Right lobe of liver (tissue), 6 donors: ENCODE results near the gene PTPRN2. TPM values are rescaled to one million over a fixed set of nuclear protein-coding genes. Genes with fewer than 3 reads are reported as not detected.

ENCODE experiments used
- ATAC-seq, 4 donors: fragments of 200-7000 bp; cut with Tn5 transposase; one replicate each; pipeline ENCODE4 v1.9.1; 2020; ENCODE audit warnings: mild to moderate bottlenecking in 4 of 4, moderate library complexity in 4 of 4
- DNase-seq, 3 donors: peaks; one replicate each; pipeline ENCODE4 v3.0.0-alpha.2; 2020
- H3K27ac ChIP-seq, 3 donors: fragments of 200-600 bp; one replicate each; pipeline ENCODE4 v1.8.0; 2022
- H3K27me3 ChIP-seq, 2 donors: fragments of 200-600 bp; one replicate each; pipeline ENCODE4 v1.8.0; 2022
- H3K36me3 ChIP-seq, 4 donors: fragments of 200-600 bp; sonication (generic) in 1 of 4; one replicate each; pipeline versions ENCODE4 v1.5.1 to v1.8.0; 2017 to 2022; ENCODE audit warnings: control low read depth in 1 of 4
- H3K4me1 ChIP-seq, 4 donors: fragments of 200-600 bp; sonication (generic) in 1 of 4; one replicate each; pipeline versions ENCODE4 v1.5.1 to v1.8.0; 2017 to 2022; ENCODE audit warnings: control low read depth in 1 of 4
- H3K4me3 ChIP-seq, 3 donors: fragments of 200-600 bp; one replicate each; pipeline ENCODE4 v1.8.0; 2022
- H3K9me3 ChIP-seq, 4 donors: fragments of 200-600 bp; sonication (generic) in 1 of 4; one replicate each; pipeline versions ENCODE4 v1.5.1 to v1.8.0; 2017 to 2022; ENCODE audit warnings: control low read depth in 1 of 4
- CTCF ChIP-seq, 4 donors: fragments of 200-600 bp in 3 of 4; fragments of 450-650 bp in 1 of 4; IDR thresholded peaks; one replicate each; pipeline versions ENCODE4 v1.5.1 to v1.8.0; 2016 to 2022; ENCODE audit warnings: antibody characterized with exemption in 4 of 4, mild to moderate bottlenecking in 2 of 4
- POLR2A ChIP-seq: fragments of 450-650 bp; IDR thresholded peaks from one replicate; pipeline ENCODE4 v1.6.1; 2017; ENCODE audit warnings: antibody characterized with exemption, mild to moderate bottlenecking
- WGBS: methylation state at CpG from one replicate; pipeline ENCODE4 v1.1.6; 2018; ENCODE audit warnings: low coverage, low lambda C conversion rate; ENCODE audit not compliant: insufficient coverage; ENCODE audit errors: missing lambda C conversion rate; 5-methylcytosine and 5-hydroxymethylcytosine counted together
- intact Hi-C, 2 donors: fragments of 100-400 bp; cut with DNase I; formaldehyde crosslinking; loops; one replicate each; pipeline versions ENCODE4 v1.11.2 to v1.14.1; 2022
- total RNA-seq, 6 experiments: library from RNA; depleted of rRNA in 2 of 6; stranded (reverse); fragments of >200 nt in 2 of 6; fragmentation: NEBNext Ultra II Directional in 3 of 6; extraction: Animal tissue kit (Norgen Biotek cat#: 25700) in 3 of 6; gene quantifications; one replicate each; pipeline versions ENCODE4 v1.1.0 to v1.2.4, GENCODE V29; 2016 to 2023
- donor health status: DM: no; HTN: yes; CAD: no.
- donor health status: DM: no; HTN: no; CAD: no.
- donor health status: DM: no; HTN: no; CAD: no.
- donor health status: DM: no; HTN: yes; CAD: no.
- donor health status: DM: no; HTN: yes; CAD: no.

The PTPRN2 gene
- total RNA-seq, 6 experiments from 2014 or later: 0.15 to 0.87 (median 0.67) TPM

- WGBS: 78% methylated on average over 15 of the region's 28 CpGs
- no peaks in the 10 kb centered on the region for H3K4me1 ChIP-seq
- H3K27ac ChIP-seq: no peak overlapping the region
- intact Hi-C loops: no loop called here
- DNase-seq: peak in 1 of 3 donors; percentile 25
- TF ChIP-seq CTCF (IDR thresholded peaks at IDR 0.05): no peak
- no peak for TF ChIP-seq POLR2A
- H3K27me3 ChIP-seq: no peaks in the 10 kb centered on the region
- H3K4me3 ChIP-seq: no peak overlapping the region
- H3K9me3 ChIP-seq: no peaks in the 10 kb centered on the region
- ATAC-seq: no peak
- no peaks in the 10 kb centered on the region for H3K36me3 ChIP-seq
These were observed 1033.0 kb downstream of the PTPRN2 start for GRCh38 chr7:157554393-157555238.

- intact Hi-C loops: no loop called here
- DNase-seq (peak in 1 of 3 donors; percentile 33), ATAC-seq (no peak)
- no peaks in the 10 kb centered on the region for H3K27me3 ChIP-seq
- H3K4me1 ChIP-seq: no peaks in the 10 kb centered on the region
- H3K36me3 ChIP-seq: no peaks in the 10 kb centered on the region
- no peaks in the 10 kb centered on the region for H3K9me3 ChIP-seq
- H3K27ac ChIP-seq: no peak overlapping the region
- WGBS: 73% methylated on average over 12 of the region's 18 CpGs
- no peak overlapping the region for H3K4me3 ChIP-seq
- TF ChIP-seq CTCF (IDR thresholded peaks at IDR 0.05) (no peak), POLR2A (no peak)
These were observed 1034.4 kb downstream of the PTPRN2 start for GRCh38 chr7:157553256-157553655.

- no peak overlapping the region for H3K27ac ChIP-seq
- H3K4me3 ChIP-seq: no peak overlapping the region
- intact Hi-C loops: no loop called here
- H3K9me3 ChIP-seq: no peaks in the 10 kb centered on the region
- no peaks in the 10 kb centered on the region for H3K36me3 ChIP-seq
- ATAC-seq: no peak
- WGBS: 81% methylated on average over 19 of the region's 26 CpGs
- no peaks in the 10 kb centered on the region for H3K27me3 ChIP-seq
- no peaks in the 10 kb centered on the region for H3K4me1 ChIP-seq
- DNase-seq: peak in 1 of 3 donors; percentile 28
- TF ChIP-seq CTCF (IDR thresholded peaks at IDR 0.05): no peak
- no peak for TF ChIP-seq POLR2A
These were observed 1035.2 kb downstream of the PTPRN2 start for GRCh38 chr7:157552295-157552993.

GRCh38 chr7:157551325-157552070 is 1036.1 kb downstream of the PTPRN2 start:
- H3K27ac ChIP-seq: no peak overlapping the region
- intact Hi-C loops: no loop called here

More at GRCh38 chr7:157551325-157552070, 1036.1 kb downstream of the PTPRN2 start:
- ATAC-seq (no peak), DNase-seq (peak in 1 of 3 donors; percentile 38)
- 89% methylated on average over 10 of the region's 13 CpGs for WGBS
- Histone ChIP-seq H3K4me1 (no peaks in the 10 kb centered on the region), H3K27me3 (no peaks in the 10 kb centered on the region), H3K9me3 (no peaks in the 10 kb centered on the region), H3K36me3 (no peaks in the 10 kb centered on the region), H3K4me3 (no peak overlapping the region)
- TF ChIP-seq CTCF (IDR thresholded peaks at IDR 0.05) (no peak), POLR2A (no peak)
